Measurements from ENCODE around the gene ATN1.

DNA sequence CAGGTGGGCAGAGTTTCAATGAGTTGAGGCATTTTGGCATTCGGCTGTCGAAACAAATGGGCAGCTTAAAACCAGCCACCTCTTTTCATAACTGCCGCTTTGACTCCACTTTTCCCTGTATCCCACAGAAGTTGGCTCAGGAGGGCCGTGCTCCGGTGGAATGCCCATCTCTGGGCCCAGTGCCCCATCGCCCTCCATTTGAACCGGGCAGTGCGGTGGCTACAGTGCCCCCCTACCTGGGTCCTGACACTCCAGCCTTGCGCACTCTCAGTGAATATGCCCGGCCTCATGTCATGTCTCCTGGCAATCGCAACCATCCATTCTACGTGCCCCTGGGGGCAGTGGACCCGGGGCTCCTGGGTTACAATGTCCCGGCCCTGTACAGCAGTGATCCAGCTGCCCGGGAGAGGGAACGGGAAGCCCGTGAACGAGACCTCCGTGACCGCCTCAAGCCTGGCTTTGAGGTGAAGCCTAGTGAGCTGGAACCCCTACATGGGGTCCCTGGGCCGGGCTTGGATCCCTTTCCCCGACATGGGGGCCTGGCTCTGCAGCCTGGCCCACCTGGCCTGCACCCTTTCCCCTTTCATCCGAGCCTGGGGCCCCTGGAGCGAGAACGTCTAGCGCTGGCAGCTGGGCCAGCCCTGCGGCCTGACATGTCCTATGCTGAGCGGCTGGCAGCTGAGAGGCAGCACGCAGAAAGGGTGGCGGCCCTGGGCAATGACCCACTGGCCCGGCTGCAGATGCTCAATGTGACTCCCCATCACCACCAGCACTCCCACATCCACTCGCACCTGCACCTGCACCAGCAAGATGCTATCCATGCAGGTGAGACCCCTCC lies 10.8 kb downstream of the ATN1 start:
- TF ChIP-seq CTCF (conservative IDR thresholded peaks at IDR 0.05; ENCODE audit: low read depth, low read length) (no peak), EZH2 (IDR thresholded peaks at IDR 0.05; ENCODE audit: borderline replicate concordance, low read depth, low read length, poor library complexity, severe bottlenecking) (no peak)

Measured in A673 (cell line).